ENCODE results near the gene CRIP3.

DNA sequence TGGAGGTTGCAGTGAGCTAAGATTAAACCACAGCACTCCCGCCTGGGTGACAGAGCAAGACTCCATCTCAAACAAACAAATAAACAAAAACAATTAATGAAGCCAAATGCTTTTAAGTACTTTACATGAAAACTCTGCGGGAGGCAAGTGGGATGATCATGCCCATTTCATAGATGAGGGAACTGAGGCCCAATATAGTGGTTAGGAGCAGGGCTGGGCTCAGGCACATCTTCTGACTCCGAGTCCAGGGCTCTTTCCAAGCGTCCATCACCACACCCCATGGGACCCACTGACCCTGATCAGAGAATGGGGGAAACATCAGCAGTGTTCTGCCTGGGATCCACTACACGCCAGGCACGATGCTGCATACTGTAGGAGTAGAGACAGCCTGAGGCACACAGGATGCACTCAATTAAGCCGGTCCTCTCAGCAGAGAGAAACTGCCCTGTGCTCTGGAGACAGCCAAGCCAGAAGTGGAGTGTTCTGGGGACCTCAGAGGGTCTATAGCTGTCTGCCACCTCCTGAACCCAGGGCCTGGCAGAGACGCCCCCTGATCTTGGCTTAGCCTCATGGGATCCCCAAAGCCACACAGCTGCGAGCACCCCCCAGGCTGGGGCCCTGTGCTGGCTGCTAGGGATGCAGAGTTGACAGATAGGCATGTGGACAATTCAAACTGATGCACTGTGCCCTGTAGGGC, 51.8 kb downstream of the CRIP3 start:
- no peak for TF ChIP-seq POLR2AphosphoS5 (IDR thresholded peaks at IDR 0.05)
- no peak for TF ChIP-seq CTCF (IDR thresholded peaks at IDR 0.05)
- TF ChIP-seq EP300 (IDR thresholded peaks at IDR 0.05), result no peak
- TF ChIP-seq POLR2A (IDR thresholded peaks at IDR 0.05), result no peak

All from stomach (tissue), 4 donors.